DND-41 (cell line): ENCODE results near the gene SPECC1.

Source experiments
- ATAC-seq: fragments of 200-7000 bp; cut with Tn5 transposase; 3 replicates; pipeline ENCODE4 v1.9.1; 2021; ENCODE audit warnings: low read depth; ENCODE audit not compliant: insufficient read depth
- DNase-seq: peaks from one replicate; pipeline ENCODE4 v3.0.0-alpha.2; 2020
- H2AFZ ChIP-seq: 2 replicates; pipeline ENCODE4 v1.6.0; 2012; ENCODE audit warnings: low read depth, low read length
- H3K27ac ChIP-seq: 2 replicates; pipeline ENCODE4 v1.5.1; 2012; ENCODE audit warnings: low read length, inconsistent platforms
- H3K27me3 ChIP-seq: fragments of 200-600 bp; sonication (generic); 2 replicates; pipeline ENCODE4 v1.6.0; 2012; ENCODE audit warnings: low read length, mild to moderate bottlenecking, inconsistent platforms; ENCODE audit not compliant: insufficient read depth, poor library complexity
- H3K36me3 ChIP-seq: 2 replicates; pipeline ENCODE4 v1.5.1; 2012; ENCODE audit warnings: low read length, inconsistent platforms; ENCODE audit not compliant: insufficient read depth
- H3K4me1 ChIP-seq: 2 replicates; pipeline ENCODE4 v1.5.1; 2012; ENCODE audit warnings: mild to moderate bottlenecking, low read length; ENCODE audit not compliant: insufficient read depth
- H3K4me2 ChIP-seq: 2 replicates; pipeline ENCODE4 v1.6.0; 2012; ENCODE audit warnings: mild to moderate bottlenecking, moderate library complexity, low read length, inconsistent platforms; ENCODE audit not compliant: insufficient read depth
- H3K4me3 ChIP-seq, 2 experiments: fragments of 200-600 bp in 1 of 2; shearing (Covaris generic) in 1 of 2; 2 replicates each; pipeline ENCODE4 v1.5.1; 2012 to 2016; ENCODE audit warnings: inconsistent platforms in 2 of 2, low read length in 2 of 2, mild to moderate bottlenecking in 2 of 2, low read depth in 1 of 2, moderate library complexity in 1 of 2
- H3K79me2 ChIP-seq: 2 replicates; pipeline ENCODE4 v1.6.0; 2012; ENCODE audit warnings: low read length, inconsistent platforms; ENCODE audit not compliant: insufficient read depth
- H3K9ac ChIP-seq: 2 replicates; pipeline ENCODE4 v1.6.0; 2012; ENCODE audit warnings: low read depth, mild to moderate bottlenecking, inconsistent platforms, low read length, moderate library complexity
- H3K9me3 ChIP-seq: 2 replicates; pipeline ENCODE4 v1.5.1; 2012; ENCODE audit warnings: low read length, moderate library complexity, mild to moderate bottlenecking, inconsistent platforms; ENCODE audit not compliant: insufficient read depth, severe bottlenecking
- H4K20me1 ChIP-seq: 2 replicates; pipeline ENCODE4 v1.6.0; 2012; ENCODE audit warnings: low read length; ENCODE audit not compliant: insufficient read depth
- EZH2 ChIP-seq: IDR thresholded peaks from 3 replicates; pipeline ENCODE4 v1.6.1; 2012; ENCODE audit warnings: borderline replicate concordance, low read depth, mild to moderate bottlenecking, moderate library complexity, low read length, inconsistent platforms; ENCODE audit not compliant: severe bottlenecking
- TF ChIP-seq, protein P1 (sequence below): IDR thresholded peaks from 2 replicates; pipeline ENCODE4 v1.5.1; 2012; ENCODE audit warnings: borderline replicate concordance, low read length, moderate library complexity, mild to moderate bottlenecking; ENCODE audit not compliant: poor library complexity, severe bottlenecking; ENCODE audit errors: extremely low read depth

The SPECC1 gene

DNA sequence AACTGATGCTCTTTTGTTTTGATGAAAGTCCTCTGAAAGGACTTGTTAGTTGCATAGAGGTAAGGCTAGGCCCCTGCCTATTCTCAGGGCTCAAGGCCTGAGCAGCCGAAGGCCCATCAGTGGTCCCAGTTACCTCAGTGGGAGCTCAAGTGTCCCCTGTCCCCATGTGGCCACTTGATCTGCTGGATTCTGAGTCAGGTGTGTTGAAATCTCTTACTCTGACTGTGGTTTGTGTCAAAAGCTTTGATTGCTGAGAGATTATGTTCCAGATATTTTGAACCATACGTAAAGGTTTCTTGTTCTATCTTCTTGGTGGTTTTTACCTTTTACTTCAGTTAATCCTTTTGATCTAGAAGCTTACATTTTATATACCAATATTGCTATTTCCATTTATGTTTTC is 266.5 kb downstream of the SPECC1 start:
- H3K27me3 ChIP-seq, result no peaks in the 10 kb centered on the region
- no peaks in the 10 kb centered on the region for H3K36me3 ChIP-seq
- no peaks in the 10 kb centered on the region for H3K79me2 ChIP-seq
- no peaks in the 10 kb centered on the region for H4K20me1 ChIP-seq
- no peak overlapping the region for H3K9ac ChIP-seq
- no peak overlapping the region for H2AFZ ChIP-seq
- H3K4me1 ChIP-seq, result no peaks in the 10 kb centered on the region
- ATAC-seq, result no peak
- TF ChIP-seq EZH2, result no peak
- TF ChIP-seq, protein P1, sequence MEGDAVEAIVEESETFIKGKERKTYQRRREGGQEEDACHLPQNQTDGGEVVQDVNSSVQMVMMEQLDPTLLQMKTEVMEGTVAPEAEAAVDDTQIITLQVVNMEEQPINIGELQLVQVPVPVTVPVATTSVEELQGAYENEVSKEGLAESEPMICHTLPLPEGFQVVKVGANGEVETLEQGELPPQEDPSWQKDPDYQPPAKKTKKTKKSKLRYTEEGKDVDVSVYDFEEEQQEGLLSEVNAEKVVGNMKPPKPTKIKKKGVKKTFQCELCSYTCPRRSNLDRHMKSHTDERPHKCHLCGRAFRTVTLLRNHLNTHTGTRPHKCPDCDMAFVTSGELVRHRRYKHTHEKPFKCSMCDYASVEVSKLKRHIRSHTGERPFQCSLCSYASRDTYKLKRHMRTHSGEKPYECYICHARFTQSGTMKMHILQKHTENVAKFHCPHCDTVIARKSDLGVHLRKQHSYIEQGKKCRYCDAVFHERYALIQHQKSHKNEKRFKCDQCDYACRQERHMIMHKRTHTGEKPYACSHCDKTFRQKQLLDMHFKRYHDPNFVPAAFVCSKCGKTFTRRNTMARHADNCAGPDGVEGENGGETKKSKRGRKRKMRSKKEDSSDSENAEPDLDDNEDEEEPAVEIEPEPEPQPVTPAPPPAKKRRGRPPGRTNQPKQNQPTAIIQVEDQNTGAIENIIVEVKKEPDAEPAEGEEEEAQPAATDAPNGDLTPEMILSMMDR, result no peak
- H3K4me2 ChIP-seq, result no peak overlapping the region
- no peaks in the 10 kb centered on the region for H3K9me3 ChIP-seq
- DNase-seq, result no peak
- H3K27ac ChIP-seq, result no peak overlapping the region
- H3K4me3 ChIP-seq, result no peak overlapping the region

DNA sequence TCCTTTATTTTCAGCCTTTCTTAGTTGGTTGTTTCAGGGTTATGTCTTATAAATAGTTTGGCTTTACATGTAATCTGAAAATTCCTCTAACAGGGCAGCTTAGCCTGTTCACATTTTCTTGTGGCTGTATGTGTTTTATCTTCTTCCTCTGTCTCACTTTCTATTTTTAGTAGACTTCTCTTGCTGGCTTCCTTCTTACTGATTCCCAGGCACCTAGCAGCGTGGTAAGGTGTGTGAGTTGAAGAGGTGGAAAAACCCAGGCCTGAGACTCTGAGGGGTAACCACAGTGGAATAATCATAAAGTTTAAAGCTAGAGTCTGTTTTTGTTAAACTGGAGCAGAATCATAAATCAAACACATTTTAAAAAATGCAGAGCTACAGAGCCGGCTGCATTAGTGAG is 267.3 kb downstream of the SPECC1 start:
- H3K4me3 ChIP-seq, result no peak overlapping the region
- H3K4me1 ChIP-seq, result no peaks in the 10 kb centered on the region
- no peak for TF ChIP-seq EZH2
- TF ChIP-seq, protein P1, result no peak
- no peaks in the 10 kb centered on the region for H3K9me3 ChIP-seq
- DNase-seq (no peak), ATAC-seq (no peak)
- no peaks in the 10 kb centered on the region for H4K20me1 ChIP-seq
- no peaks in the 10 kb centered on the region for H3K79me2 ChIP-seq
- H2AFZ ChIP-seq, result no peak overlapping the region
- H3K27me3 ChIP-seq, result no peaks in the 10 kb centered on the region
- H3K4me2 ChIP-seq, result no peak overlapping the region
- no peak overlapping the region for H3K27ac ChIP-seq
- H3K9ac ChIP-seq, result no peak overlapping the region
- no peaks in the 10 kb centered on the region for H3K36me3 ChIP-seq

DNA sequence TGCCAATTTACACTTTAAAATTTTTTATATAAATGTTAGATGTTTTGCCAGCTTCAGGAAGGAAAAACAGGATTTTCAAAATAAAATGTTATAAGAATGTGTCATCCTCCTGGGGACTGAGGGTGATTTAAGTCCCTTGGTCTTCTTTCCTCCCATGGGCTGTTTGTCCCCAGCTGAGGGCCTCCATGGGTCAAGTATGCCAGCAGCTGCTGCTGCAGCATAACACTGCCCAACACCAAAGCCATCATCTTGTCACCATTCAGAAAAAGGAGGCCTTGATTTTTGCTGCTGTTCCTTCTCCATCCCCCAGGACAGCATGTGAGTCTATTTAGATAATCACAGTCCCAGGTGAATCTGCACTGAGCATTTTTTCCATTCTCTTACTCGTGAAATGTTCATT is 269.6 kb downstream of the SPECC1 start:
- no peak overlapping the region for H3K4me3 ChIP-seq
- no peaks in the 10 kb centered on the region for H4K20me1 ChIP-seq
- no peak for ATAC-seq
- H3K9ac ChIP-seq, result no peak overlapping the region
- no peaks in the 10 kb centered on the region for H3K27me3 ChIP-seq
- no peaks in the 10 kb centered on the region for H3K79me2 ChIP-seq
- no peak overlapping the region for H3K27ac ChIP-seq
- H3K4me2 ChIP-seq, result no peak overlapping the region
- no peaks in the 10 kb centered on the region for H3K36me3 ChIP-seq
- no peak for DNase-seq
- no peak for TF ChIP-seq EZH2
- TF ChIP-seq, protein P1, result no peak
- H2AFZ ChIP-seq, result no peak overlapping the region
- no peaks in the 10 kb centered on the region for H3K4me1 ChIP-seq
- no peaks in the 10 kb centered on the region for H3K9me3 ChIP-seq

DNA sequence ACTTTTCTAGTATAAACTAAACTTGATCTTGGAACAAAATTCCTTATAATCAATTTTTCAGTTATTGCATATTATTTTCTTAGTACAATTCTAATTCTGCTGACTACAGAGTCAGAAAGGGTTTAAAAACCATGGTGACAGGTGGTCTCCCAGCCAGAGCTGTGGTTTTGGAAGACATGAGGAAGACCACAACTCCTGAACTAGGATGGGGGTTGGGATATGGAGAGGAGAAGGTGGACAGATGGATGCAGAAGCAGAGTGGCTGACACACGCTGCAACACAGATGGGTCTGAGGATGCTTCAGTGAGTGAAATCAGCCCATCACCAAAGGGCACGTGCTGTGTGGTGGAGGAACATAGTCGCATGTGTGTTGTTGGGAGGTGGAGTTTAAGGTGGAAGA is 270.5 kb downstream of the SPECC1 start:
- TF ChIP-seq, protein P1, result no peak
- no peak for TF ChIP-seq EZH2
- no peaks in the 10 kb centered on the region for H3K36me3 ChIP-seq
- DNase-seq (no peak), ATAC-seq (no peak)
- H3K9me3 ChIP-seq, result no peaks in the 10 kb centered on the region
- H3K27ac ChIP-seq, result no peak overlapping the region
- no peak overlapping the region for H3K9ac ChIP-seq
- H2AFZ ChIP-seq, result no peak overlapping the region
- no peak overlapping the region for H3K4me3 ChIP-seq
- no peaks in the 10 kb centered on the region for H3K79me2 ChIP-seq
- no peaks in the 10 kb centered on the region for H4K20me1 ChIP-seq
- H3K4me2 ChIP-seq, result no peak overlapping the region
- H3K27me3 ChIP-seq, result no peaks in the 10 kb centered on the region
- no peaks in the 10 kb centered on the region for H3K4me1 ChIP-seq
